Fibroblast of skin of left biceps (primary cell): ENCODE results near the gene TICAM1.
A peak's percentile ranks its signal among the peaks of the same experiment; 100 is the strongest.
"Not testable (repeated sequence)": the region's sequence is repeated elsewhere in the genome, so short reads cannot be mapped to it uniquely, and the experiment has no call there.

Experiments
- DNase-seq, 2 experiments: peaks; one replicate each; pipeline ENCODE4 v3.0.0-alpha.2; 2013; ENCODE audit warnings: low read depth in 2 of 2

The TICAM1 gene

GRCh38 chr19:4805140-4805539, 26.4 kb downstream of the TICAM1 start:
- DNase-seq: not testable (repeated sequence)

- no peak for DNase-seq
Measured at GRCh38 chr19:4803736-4804695, 27.5 kb downstream of the TICAM1 start.

GRCh38 chr19:4802711-4803110, 28.8 kb downstream of the TICAM1 start:
- no peak for DNase-seq

- no peak for DNase-seq
Measured at GRCh38 chr19:4801085-4801619, 30.4 kb downstream of the TICAM1 start.

GRCh38 chr19:4800591-4801081, 30.9 kb downstream of the TICAM1 start:
- no peak for DNase-seq

GRCh38 chr19:4795400-4795799, 36.1 kb downstream of the TICAM1 start:
- DNase-seq: no peak

GRCh38 chr19:4794971-4795370, 36.5 kb downstream of the TICAM1 start:
- no peak for DNase-seq

GRCh38 chr19:4793278-4793677, 38.2 kb downstream of the TICAM1 start:
- DNase-seq: not testable (repeated sequence)

GRCh38 chr19:4792866-4793195, 38.7 kb downstream of the TICAM1 start:
- not testable (repeated sequence) for DNase-seq

- DNase-seq: not testable (repeated sequence)
Measured at GRCh38 chr19:4792019-4792865, 39.3 kb downstream of the TICAM1 start.

GRCh38 chr19:4791183-4792018, 40.1 kb downstream of the TICAM1 start, which contains the start of gene FEM1A:
Gene FEM1A, plus strand, starts transcription at chr19:4791734. Its CDS starts 121 bp downstream, at chr19:4791855.
- DNase-seq: peak; percentile 100

GRCh38 chr19:4786412-4787016, 45.0 kb downstream of the TICAM1 start:
- not testable (repeated sequence) for DNase-seq

- no peak for DNase-seq
Measured at GRCh38 chr19:4781801-4782200, 49.7 kb downstream of the TICAM1 start.

GRCh38 chr19:4780860-4781259, 50.7 kb downstream of the TICAM1 start:
- no peak for DNase-seq

GRCh38 chr19:4778124-4778523, 53.4 kb downstream of the TICAM1 start:
- DNase-seq: not testable (repeated sequence)

- no peak for DNase-seq
Measured at GRCh38 chr19:4776436-4777211, 54.9 kb downstream of the TICAM1 start.

- no peak for DNase-seq
Measured at GRCh38 chr19:4775627-4776152, 55.8 kb downstream of the TICAM1 start.

GRCh38 chr19:4774136-4774535, 57.4 kb downstream of the TICAM1 start:
- DNase-seq: no peak

- DNase-seq: no peak
Measured at GRCh38 chr19:4773047-4773640, 58.4 kb downstream of the TICAM1 start.
